Naive thymus-derived CD8-positive, alpha-beta T cell (primary cell): ENCODE data around the gene INPP5A. TPM values are rescaled to one million over a fixed set of nuclear protein-coding genes. Genes with fewer than 3 reads are reported as not detected.
A peak's percentile ranks its signal among the peaks of the same experiment; 100 is the strongest.

Experiments used
- ATAC-seq, 2 donors: fragments of 150-1000 bp; cut with Tn5 transposase in 1 of 2; sonication (Bioruptor Pico), chemical (Tn5 transposase) in 1 of 2; 1 replicate in 1 of 2; 2 replicates in 1 of 2; pipeline ENCODE4 v1.10.0; 2021; ENCODE audit warnings: mild to moderate bottlenecking in 2 of 2, moderate library complexity in 2 of 2
- POLR2A ChIA-PET: fragments of 350-600 bp; sonication (Branson Sonifier 250); formaldehyde crosslinking; loops from one replicate; lab custom pipeline; 2021; ENCODE audit warnings: antibody characterized with exemption; lab: Charles Lee
- DNase-seq, 10 donors: peaks; one replicate each; pipeline versions ENCODE4 v3.0.0 to v3.0.0-alpha.2; 2020 to 2022
- H3K27ac Mint-ChIP-seq, 10 donors: one replicate each; pipeline ENCODE4 v1.8.0; 2020 to 2022; ENCODE audit warnings: mild to moderate bottlenecking in 10 of 10, mixed read lengths in 10 of 10, moderate library complexity in 4 of 10, inconsistent platforms in 1 of 10
- H3K27me3 Mint-ChIP-seq, 5 donors: one replicate each; pipeline ENCODE4 v1.8.0; 2021 to 2022; ENCODE audit warnings: mixed read lengths in 5 of 5
- H3K36me3 Mint-ChIP-seq, 3 donors: one replicate each; pipeline ENCODE4 v1.8.0; 2020 to 2022; ENCODE audit warnings: mixed read lengths in 3 of 3, mild to moderate bottlenecking in 2 of 3, inconsistent platforms in 1 of 3
- H3K4me1 Mint-ChIP-seq, 4 donors: one replicate each; pipeline ENCODE4 v1.8.0; 2021 to 2022; ENCODE audit warnings: mixed read lengths in 4 of 4
- H3K4me3 Mint-ChIP-seq, 10 donors: one replicate each; pipeline ENCODE4 v1.8.0; 2020 to 2022; ENCODE audit warnings: mild to moderate bottlenecking in 10 of 10, mixed read lengths in 10 of 10, moderate library complexity in 6 of 10, inconsistent platforms in 1 of 10
- H3K9me3 Mint-ChIP-seq, 9 donors: one replicate each; pipeline ENCODE4 v1.8.0; 2020 to 2022; ENCODE audit warnings: mixed read lengths in 9 of 9, mild to moderate bottlenecking in 3 of 9, inconsistent platforms in 1 of 9, moderate library complexity in 1 of 9
- polyA plus RNA-seq, 3 donors: library from polyadenylated mRNA; unstranded; fragments of 300-500 nt; fragmentation: Illumina TruSeq; gene quantifications; one replicate each; pipeline ENCODE4 v1.2.3, GENCODE V29; 2021
- total RNA-seq, 8 experiments: library from RNA in 2 of 8; stranded (reverse) in 2 of 8; gene quantifications; one replicate each; pipeline ENCODE4 v1.2.3 and lab custom pipeline; 2021 to 2026

INPP5A gene
- total and polyA plus RNA-seq, 5 experiments from 2014 or later, result 0.51 to 33.7 (median 3.9) TPM

GRCh38 chr10:132579027-132579859 is 41.7 kb downstream of the INPP5A start:
- peak in 3 of 10 donors; percentile 17 to 38 (median 27) for DNase-seq
- POLR2A ChIA-PET, result no interaction called here
- no peaks in the 10 kb centered on the region for H3K27me3 Mint-ChIP-seq
- H3K4me1 Mint-ChIP-seq, result peaks cover 41 to 84% (median 70%) of the 10 kb centered on the region in 4 donors
- H3K9me3 Mint-ChIP-seq, result no peaks in the 10 kb centered on the region
- peaks cover 3 to 13% (median 11%) of the 10 kb centered on the region in 3 donors for H3K36me3 Mint-ChIP-seq
- peak overlapping the region in 5 of 10 donors; percentile 14 to 83 (median 39) for H3K27ac Mint-ChIP-seq
- ATAC-seq, result peak; percentile 65 to 77
- peak overlapping the region in 6 of 10 donors; percentile 7 to 65 (median 55) for H3K4me3 Mint-ChIP-seq

GRCh38 chr10:132580143-132580542 is 42.6 kb downstream of the INPP5A start:
- Mint-ChIP-seq H3K4me3 (no peak overlapping the region), H3K4me1 (peaks cover 41 to 80% (median 72%) of the 10 kb centered on the region in 4 donors), H3K27me3 (no peaks in the 10 kb centered on the region), H3K27ac (peak overlapping the region in 6 of 10 donors; percentile 7 to 84 (median 34)), H3K36me3 (peaks cover 3 to 13% (median 11%) of the 10 kb centered on the region in 3 donors), H3K9me3 (no peaks in the 10 kb centered on the region)
- ATAC-seq (no peak), DNase-seq (no peak)
- POLR2A ChIA-PET, result interaction anchor here (1.2 kb wide), 1 partner anchor 43 kb away, joined by 4 read pairs; no protein-coding TSS in a partner anchor

GRCh38 chr10:132580617-132581016 is 43.0 kb downstream of the INPP5A start:
- POLR2A ChIA-PET, result interaction anchor here (1.2 kb wide), 1 partner anchor 44 kb away, joined by 4 read pairs; no protein-coding TSS in a partner anchor
- Mint-ChIP-seq H3K4me3 (no peak overlapping the region), H3K27ac (peak overlapping the region in 2 of 10 donors; percentile 7 to 47), H3K4me1 (peaks cover 37 to 76% (median 73%) of the 10 kb centered on the region in 4 donors), H3K36me3 (peaks cover 3 to 13% (median 11%) of the 10 kb centered on the region in 3 donors), H3K27me3 (no peaks in the 10 kb centered on the region), H3K9me3 (no peaks in the 10 kb centered on the region)
- DNase-seq, result no peak
- no peak for ATAC-seq

GRCh38 chr10:132582137-132582536 is 44.5 kb downstream of the INPP5A start:
- ATAC-seq (no peak), DNase-seq (no peak)
- Mint-ChIP-seq H3K4me3 (no peak overlapping the region), H3K4me1 (peaks cover 37 to 76% (median 71%) of the 10 kb centered on the region in 4 donors), H3K36me3 (peaks cover 3 to 17% (median 11%) of the 10 kb centered on the region in 3 donors), H3K27me3 (no peaks in the 10 kb centered on the region), H3K27ac (peak overlapping the region in 1 of 10 donors; percentile 1), H3K9me3 (no peaks in the 10 kb centered on the region)
- POLR2A ChIA-PET, result no interaction called here

GRCh38 chr10:132582771-132583170 is 45.2 kb downstream of the INPP5A start:
- POLR2A ChIA-PET, result no interaction called here
- Mint-ChIP-seq H3K27ac (no peak overlapping the region), H3K4me3 (peak overlapping the region in 1 of 10 donors; percentile 16), H3K27me3 (no peaks in the 10 kb centered on the region), H3K36me3 (peaks cover 3 to 17% (median 11%) of the 10 kb centered on the region in 3 donors), H3K4me1 (peaks cover 36 to 77% (median 70%) of the 10 kb centered on the region in 4 donors), H3K9me3 (no peaks in the 10 kb centered on the region)
- DNase-seq (no peak), ATAC-seq (no peak)

GRCh38 chr10:132583456-132583855 is 45.9 kb downstream of the INPP5A start:
- no peaks in the 10 kb centered on the region for H3K27me3 Mint-ChIP-seq
- no peaks in the 10 kb centered on the region for H3K9me3 Mint-ChIP-seq
- H3K36me3 Mint-ChIP-seq, result peaks cover 3 to 17% (median 11%) of the 10 kb centered on the region in 3 donors
- H3K4me3 Mint-ChIP-seq, result no peak overlapping the region
- no peak for DNase-seq
- H3K4me1 Mint-ChIP-seq, result peaks cover 38 to 79% (median 69%) of the 10 kb centered on the region in 4 donors
- POLR2A ChIA-PET, result no interaction called here
- H3K27ac Mint-ChIP-seq, result no peak overlapping the region
- ATAC-seq, result no peak

DNA sequence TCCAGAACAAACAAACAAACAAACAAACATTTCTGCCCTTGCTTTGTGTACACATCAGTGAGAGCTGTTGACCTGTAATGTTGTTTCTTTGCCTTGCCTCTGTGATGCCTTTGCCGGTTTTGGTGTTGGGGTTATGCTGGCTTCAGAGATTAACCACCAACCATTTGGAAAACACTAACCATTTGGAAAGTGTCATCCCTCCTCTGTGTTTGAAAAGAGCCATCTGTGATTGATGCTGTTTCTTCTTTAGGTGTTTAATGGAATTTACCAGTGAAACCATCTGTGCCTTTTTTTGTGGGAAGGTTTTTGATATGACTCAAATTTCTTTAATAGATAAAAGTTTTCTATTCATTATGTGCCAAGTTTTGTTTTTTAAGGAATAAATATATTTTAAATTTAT is 46.5 kb downstream of the INPP5A start:
- H3K27me3 Mint-ChIP-seq, result no peaks in the 10 kb centered on the region
- H3K36me3 Mint-ChIP-seq, result peaks cover 3 to 17% (median 11%) of the 10 kb centered on the region in 3 donors
- POLR2A ChIA-PET, result no interaction called here
- no peak for ATAC-seq
- peak overlapping the region in 1 of 10 donors; percentile 56 for H3K27ac Mint-ChIP-seq
- H3K9me3 Mint-ChIP-seq, result peaks cover 0 to 2% (median 0%) of the 10 kb centered on the region in 9 donors
- peaks cover 35 to 80% (median 69%) of the 10 kb centered on the region in 4 donors for H3K4me1 Mint-ChIP-seq
- no peak overlapping the region for H3K4me3 Mint-ChIP-seq
- no peak for DNase-seq

GRCh38 chr10:132585732-132586722 is 48.4 kb downstream of the INPP5A start:
- DNase-seq (no peak), ATAC-seq (no peak)
- Mint-ChIP-seq H3K4me3 (peak overlapping the region in 4 of 10 donors; percentile 18 to 34 (median 32)), H3K4me1 (peaks cover 31 to 86% (median 65%) of the 10 kb centered on the region in 4 donors), H3K27me3 (no peaks in the 10 kb centered on the region), H3K36me3 (peaks cover 3 to 8% (median 6%) of the 10 kb centered on the region in 3 donors), H3K27ac (peak overlapping the region in 3 of 10 donors; percentile 58 to 88 (median 71)), H3K9me3 (peaks cover 0 to 2% (median 0%) of the 10 kb centered on the region in 9 donors)
- POLR2A ChIA-PET, result no interaction called here

- no peak for DNase-seq
- ATAC-seq, result no peak
- Mint-ChIP-seq H3K27ac (peak overlapping the region in 2 of 10 donors; percentile 58 to 88), H3K4me1 (peaks cover 30 to 88% (median 65%) of the 10 kb centered on the region in 4 donors), H3K27me3 (no peaks in the 10 kb centered on the region), H3K36me3 (peaks cover 0 to 5% (median 3%) of the 10 kb centered on the region in 3 donors), H3K4me3 (peak overlapping the region in 6 of 10 donors; percentile 30 to 65 (median 34)), H3K9me3 (peaks cover 0 to 2% (median 0%) of the 10 kb centered on the region in 9 donors)
- POLR2A ChIA-PET, result no interaction called here
Observed at GRCh38 chr10:132586739-132587138, 49.2 kb downstream of the INPP5A start.

DNA sequence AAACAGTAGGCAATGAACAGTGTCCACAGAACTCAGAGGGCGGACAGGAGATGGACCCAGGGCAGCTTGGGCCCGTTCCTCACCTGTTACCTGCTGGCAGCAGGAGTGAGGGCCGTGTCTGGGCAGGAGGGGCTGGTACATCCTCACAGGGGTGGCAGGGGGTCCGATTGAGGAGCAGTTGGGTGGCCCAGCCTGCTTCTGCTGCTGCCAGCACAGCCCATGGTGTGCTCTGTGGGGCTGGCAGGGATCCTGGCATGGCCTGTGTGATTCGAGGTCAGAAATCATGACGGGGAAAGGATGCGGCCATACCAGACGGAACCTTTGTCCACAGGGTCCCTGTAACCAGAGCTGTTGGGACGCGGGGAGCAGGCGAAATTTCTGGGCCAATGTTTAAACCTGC is 49.6 kb downstream of the INPP5A start:
- H3K9me3 Mint-ChIP-seq, result peaks cover 0 to 2% (median 0%) of the 10 kb centered on the region in 9 donors
- no peak for ATAC-seq
- H3K27me3 Mint-ChIP-seq, result no peaks in the 10 kb centered on the region
- H3K36me3 Mint-ChIP-seq, result peaks cover 0 to 5% (median 0%) of the 10 kb centered on the region in 3 donors
- POLR2A ChIA-PET, result interaction anchor here (1.0 kb wide), 1 partner anchor 11 kb away, joined by 3 read pairs; no protein-coding TSS in a partner anchor
- no peak for DNase-seq
- H3K4me1 Mint-ChIP-seq, result peaks cover 32 to 88% (median 65%) of the 10 kb centered on the region in 4 donors
- H3K4me3 Mint-ChIP-seq, result peak overlapping the region in 5 of 10 donors; percentile 34 to 65 (median 55)
- peak overlapping the region in 3 of 10 donors; percentile 58 to 88 (median 74) for H3K27ac Mint-ChIP-seq

DNA sequence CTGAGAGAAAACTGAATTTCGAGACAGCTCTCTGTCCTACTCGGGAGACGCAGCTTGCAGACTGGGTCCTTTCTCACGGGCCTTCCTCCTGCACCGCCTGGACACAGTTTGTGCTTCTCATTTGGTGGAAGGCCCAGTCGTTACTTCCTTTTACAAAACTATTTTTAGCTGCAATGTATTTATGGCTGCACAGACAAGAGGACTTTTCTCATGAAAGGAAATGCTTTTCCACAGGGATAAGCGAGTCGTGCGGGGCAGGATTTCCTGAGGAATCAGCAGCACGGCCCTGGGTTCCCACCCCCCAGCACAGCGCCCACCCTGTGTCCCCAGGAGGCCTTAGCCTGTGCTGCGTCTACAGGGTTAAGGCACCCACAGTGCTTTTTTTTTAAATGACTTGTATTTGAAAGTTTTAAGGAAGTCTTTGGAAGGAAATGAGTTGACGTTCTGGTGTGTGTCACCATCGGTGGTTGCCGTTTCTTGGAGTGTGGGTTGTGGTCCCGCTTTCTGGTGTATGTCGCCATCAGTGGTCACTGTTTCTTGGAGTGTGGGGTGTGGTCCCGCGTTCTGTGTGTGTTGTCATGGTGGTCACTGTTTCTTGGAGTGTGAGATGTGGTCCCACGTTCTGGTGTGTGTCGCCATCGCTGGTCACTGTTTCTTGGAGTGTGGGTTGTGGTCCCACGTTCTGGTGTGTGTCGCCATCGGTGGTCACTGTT is 50.9 kb downstream of the INPP5A start:
- Mint-ChIP-seq H3K27me3 (no peaks in the 10 kb centered on the region), H3K4me1 (peaks cover 30 to 90% (median 66%) of the 10 kb centered on the region in 4 donors), H3K4me3 (peak overlapping the region; percentile 32 to 84 (median 70))

More for the DNA sequence above, 50.9 kb downstream of the INPP5A start:
- Mint-ChIP-seq H3K27ac (peak overlapping the region in 9 of 10 donors; percentile 37 to 85 (median 82)), H3K36me3 (peaks cover 0 to 5% (median 0%) of the 10 kb centered on the region in 3 donors), H3K9me3 (peaks cover 0 to 2% (median 0%) of the 10 kb centered on the region in 9 donors)
- ATAC-seq, result peak in 1 of 2 donors; percentile 67
- DNase-seq, result peak in 3 of 10 donors; percentile 23 to 37 (median 27)
- POLR2A ChIA-PET, result no interaction called here
